ENCODE data around the gene RPL7A.
A peak's percentile ranks its signal among the peaks of the same experiment; 100 is the strongest.
"Not testable (repeated sequence)": the region's sequence is repeated elsewhere in the genome, so short reads cannot be mapped to it uniquely, and the experiment has no call there.

The RPL7A gene

GRCh38 chr9:133370685-133371084, 22.7 kb downstream of the RPL7A start:
- DNase-seq, result peak; percentile 75

- peak; percentile 91 for DNase-seq
Measured at GRCh38 chr9:133371261-133371711, 23.3 kb downstream of the RPL7A start.

GRCh38 chr9:133372144-133372543, 24.1 kb downstream of the RPL7A start:
- DNase-seq, result no peak

- peak; percentile 77 for DNase-seq
Measured at GRCh38 chr9:133374612-133375115, 26.6 kb downstream of the RPL7A start.

- no peak for DNase-seq
Measured at GRCh38 chr9:133375116-133375723, 27.2 kb downstream of the RPL7A start.

GRCh38 chr9:133375724-133376654, 28.0 kb downstream of the RPL7A start, which contains the start of the genes STKLD1 and SURF4:
Gene STKLD1 (plus strand): TSS chr9:133376366. CDS start chr9:133376474, 108 bp downstream.
Gene SURF4 (minus strand): TSS chr9:133376060. CDS start chr9:133375969, 91 bp downstream.
- DNase-seq, result peak; percentile 97

GRCh38 chr9:133377280-133377679, 29.3 kb downstream of the RPL7A start:
- not testable (repeated sequence) for DNase-seq

GRCh38 chr9:133377721-133378216, 29.8 kb downstream of the RPL7A start:
- DNase-seq, result no peak

- no peak for DNase-seq
Measured at GRCh38 chr9:133378408-133378962, 30.5 kb downstream of the RPL7A start.

- DNase-seq, result no peak
Measured at GRCh38 chr9:133379153-133380086, 31.4 kb downstream of the RPL7A start.

GRCh38 chr9:133380734-133381133, 32.7 kb downstream of the RPL7A start:
- DNase-seq, result no peak

- DNase-seq, result no peak
Measured at GRCh38 chr9:133382507-133383141, 34.6 kb downstream of the RPL7A start.

- DNase-seq, result no peak
Measured at GRCh38 chr9:133383438-133383837, 35.4 kb downstream of the RPL7A start.

- no peak for DNase-seq
Measured at GRCh38 chr9:133384736-133385321, 36.8 kb downstream of the RPL7A start.

- DNase-seq, result no peak
Measured at GRCh38 chr9:133385452-133385851, 37.4 kb downstream of the RPL7A start.

- no peak for DNase-seq
Measured at GRCh38 chr9:133386338-133386737, 38.3 kb downstream of the RPL7A start.

- DNase-seq, result no peak
Measured at GRCh38 chr9:133387680-133388079, 39.7 kb downstream of the RPL7A start.

GRCh38 chr9:133389025-133389557, 41.1 kb downstream of the RPL7A start:
- no peak for DNase-seq

GRCh38 chr9:133389562-133389961, 41.5 kb downstream of the RPL7A start:
- DNase-seq, result no peak

GRCh38 chr9:133390713-133391112, 42.7 kb downstream of the RPL7A start:
- no peak for DNase-seq

- not testable (repeated sequence) for DNase-seq
Measured at GRCh38 chr9:133391449-133391848, 43.4 kb downstream of the RPL7A start.

Measured in activated CD4-positive, alpha-beta T cell treated with anti-CD3 and anti-CD28 coated beads, Interleukin-10, Interleukin-2, amounts not matched to agents 100 ng/mL and 50 ng/mL, durations not matched to agents 16 hours and 8 hours (primary cell).